ENCODE measurements around the gene SLC28A3. TPM values are rescaled to one million over a fixed set of nuclear protein-coding genes. Genes with fewer than 3 reads are reported as not detected.
A peak's percentile ranks its signal among the peaks of the same experiment; 100 is the strongest.
"Not testable (repeated sequence)": the region's sequence is repeated elsewhere in the genome, so short reads cannot be mapped to it uniquely, and the experiment has no call there.

Gene SLC28A3
- total and polyA plus RNA-seq, 5 donors = 0.11 to 0.26 (median 0.19) TPM; not detected in 1

- no peak for ATAC-seq
- Histone ChIP-seq H3K4me1 (ENCODE audit: control insufficient read depth, insufficient read depth, low read length) (no peaks in the 10 kb centered on the region), H3K27ac (ENCODE audit: low read length) (no peak overlapping the region), H3K27me3 (ENCODE audit: control insufficient read depth, insufficient read depth) (no peaks in the 10 kb centered on the region), H3K4me3 (ENCODE audit: low read length) (no peak overlapping the region), H3K9me3 (ENCODE audit: control insufficient read depth, low read length) (no peaks in the 10 kb centered on the region)
- 51% methylated on average over 4 of the region's 4 CpGs for WGBS
- intact Hi-C loops (cut with DNase I) = no loop called here
- no peak for DNase-seq
Observed at GRCh38 chr9:84374013-84374412, 33.5 kb upstream of the SLC28A3 start.

- Histone ChIP-seq H3K9me3 (ENCODE audit: control insufficient read depth, low read length) (no peaks in the 10 kb centered on the region), H3K27me3 (ENCODE audit: control insufficient read depth, insufficient read depth) (no peaks in the 10 kb centered on the region), H3K27ac (ENCODE audit: low read length) (no peak overlapping the region), H3K4me1 (ENCODE audit: control insufficient read depth, insufficient read depth, low read length) (no peaks in the 10 kb centered on the region), H3K4me3 (ENCODE audit: low read length) (no peak overlapping the region)
- WGBS = 51% methylated on average over 2 of the region's 2 CpGs
- intact Hi-C loops (cut with DNase I) = no loop called here
- ATAC-seq (peak; percentile 69 to 71), DNase-seq (peak in 2 of 3 donors; percentile 10 to 21)
Observed at GRCh38 chr9:84371737-84372136, 31.2 kb upstream of the SLC28A3 start.

- intact Hi-C loops (cut with DNase I) = no loop called here
- H3K27ac ChIP-seq (ENCODE audit: low read length) = no peak overlapping the region
- no peaks in the 10 kb centered on the region for H3K9me3 ChIP-seq (ENCODE audit: control insufficient read depth, low read length)
- H3K27me3 ChIP-seq (ENCODE audit: control insufficient read depth, insufficient read depth) = no peaks in the 10 kb centered on the region
- DNase-seq (no peak), ATAC-seq (no peak)
- 85% methylated on average over 3 of the region's 3 CpGs for WGBS
- H3K4me1 ChIP-seq (ENCODE audit: control insufficient read depth, insufficient read depth, low read length) = no peaks in the 10 kb centered on the region
- no peak overlapping the region for H3K4me3 ChIP-seq (ENCODE audit: low read length)
Observed at GRCh38 chr9:84368601-84369000, 28.0 kb upstream of the SLC28A3 start.

- intact Hi-C loops (cut with DNase I); H3K27ac ChIP-seq (ENCODE audit: low read length): not testable (repeated sequence)
- WGBS = 23% methylated on average over 10 of the region's 10 CpGs
Observed at GRCh38 chr9:84367726-84368125, 27.2 kb upstream of the SLC28A3 start.

GRCh38 chr9:84366683-84367082 lies 26.1 kb upstream of the SLC28A3 start:
- no peak overlapping the region for H3K27ac ChIP-seq (ENCODE audit: low read length)
- intact Hi-C loops (cut with DNase I) = no loop called here
- H3K4me3 ChIP-seq (ENCODE audit: low read length) = no peak overlapping the region
- no peaks in the 10 kb centered on the region for H3K4me1 ChIP-seq (ENCODE audit: control insufficient read depth, insufficient read depth, low read length)
- DNase-seq (no peak), ATAC-seq (no peak)
- H3K27me3 ChIP-seq (ENCODE audit: control insufficient read depth, insufficient read depth) = no peaks in the 10 kb centered on the region
- H3K9me3 ChIP-seq (ENCODE audit: control insufficient read depth, low read length) = no peaks in the 10 kb centered on the region
- 94% methylated on average over 1 of the region's 1 CpG for WGBS

More at GRCh38 chr9:84367726-84368125, 27.2 kb upstream of the SLC28A3 start:
- H3K4me1 ChIP-seq (ENCODE audit: control insufficient read depth, insufficient read depth, low read length); DNase-seq; H3K4me3 ChIP-seq (ENCODE audit: low read length); H3K9me3 ChIP-seq (ENCODE audit: control insufficient read depth, low read length); H3K27me3 ChIP-seq (ENCODE audit: control insufficient read depth, insufficient read depth); ATAC-seq: not testable (repeated sequence)

GRCh38 chr9:84364894-84365490 lies 24.4 kb upstream of the SLC28A3 start:
- H3K27me3 ChIP-seq (ENCODE audit: control insufficient read depth, insufficient read depth); ATAC-seq; DNase-seq; H3K4me3 ChIP-seq (ENCODE audit: low read length); H3K9me3 ChIP-seq (ENCODE audit: control insufficient read depth, low read length); intact Hi-C loops (cut with DNase I); H3K4me1 ChIP-seq (ENCODE audit: control insufficient read depth, insufficient read depth, low read length); H3K27ac ChIP-seq (ENCODE audit: low read length): not testable (repeated sequence)
- WGBS = 75% methylated on average over 1 of the region's 1 CpG

- 68% methylated on average over 6 of the region's 6 CpGs for WGBS
- no peaks in the 10 kb centered on the region for H3K27me3 ChIP-seq (ENCODE audit: control insufficient read depth, insufficient read depth)
- no peaks in the 10 kb centered on the region for H3K4me1 ChIP-seq (ENCODE audit: control insufficient read depth, insufficient read depth, low read length)
- H3K9me3 ChIP-seq (ENCODE audit: control insufficient read depth, low read length) = no peaks in the 10 kb centered on the region
- intact Hi-C loops (cut with DNase I) = no loop called here
- H3K27ac ChIP-seq (ENCODE audit: low read length) = no peak overlapping the region
- no peak overlapping the region for H3K4me3 ChIP-seq (ENCODE audit: low read length)
- DNase-seq (no peak), ATAC-seq (peak in 1 of 2 donors; percentile 48)
Observed at GRCh38 chr9:84361645-84362044, 21.1 kb upstream of the SLC28A3 start.

GRCh38 chr9:84357275-84357674 lies 16.7 kb upstream of the SLC28A3 start:
- ATAC-seq (no peak), DNase-seq (no peak)
- WGBS = 50% methylated on average over 3 of the region's 3 CpGs
- Histone ChIP-seq H3K27ac (ENCODE audit: low read length) (no peak overlapping the region), H3K27me3 (ENCODE audit: control insufficient read depth, insufficient read depth) (no peaks in the 10 kb centered on the region), H3K4me1 (ENCODE audit: control insufficient read depth, insufficient read depth, low read length) (no peaks in the 10 kb centered on the region), H3K9me3 (ENCODE audit: control insufficient read depth, low read length) (no peaks in the 10 kb centered on the region), H3K4me3 (ENCODE audit: low read length) (no peak overlapping the region)
- intact Hi-C loops (cut with DNase I) = no loop called here

- Histone ChIP-seq H3K9me3 (ENCODE audit: control insufficient read depth, low read length) (no peaks in the 10 kb centered on the region), H3K27ac (ENCODE audit: low read length) (no peak overlapping the region), H3K4me1 (ENCODE audit: control insufficient read depth, insufficient read depth, low read length) (no peaks in the 10 kb centered on the region), H3K27me3 (ENCODE audit: control insufficient read depth, insufficient read depth) (no peaks in the 10 kb centered on the region), H3K4me3 (ENCODE audit: low read length) (no peak overlapping the region)
- DNase-seq (no peak), ATAC-seq (no peak)
- intact Hi-C loops (cut with DNase I) = no loop called here
- 74% methylated on average over 1 of the region's 1 CpG for WGBS
Observed at GRCh38 chr9:84354035-84354434, 13.5 kb upstream of the SLC28A3 start.

- no peak for ATAC-seq
- DNase-seq = no peak
- Histone ChIP-seq H3K4me3 (ENCODE audit: low read length) (no peak overlapping the region), H3K27me3 (ENCODE audit: control insufficient read depth, insufficient read depth) (no peaks in the 10 kb centered on the region), H3K27ac (ENCODE audit: low read length) (no peak overlapping the region), H3K4me1 (ENCODE audit: control insufficient read depth, insufficient read depth, low read length) (no peaks in the 10 kb centered on the region), H3K9me3 (ENCODE audit: control insufficient read depth, low read length) (no peaks in the 10 kb centered on the region)
- WGBS = 89% methylated on average over 1 of the region's 1 CpG
- intact Hi-C loops (cut with DNase I) = no loop called here
Observed at GRCh38 chr9:84349671-84350070, 9.1 kb upstream of the SLC28A3 start.

GRCh38 chr9:84343111-84343521 lies 2.6 kb upstream of the SLC28A3 start:
- WGBS = 46% methylated on average over 6 of the region's 6 CpGs
- peak overlapping the region; percentile 72 for H3K27ac ChIP-seq (ENCODE audit: low read length)
- peak; percentile 71 to 82 for ATAC-seq
- no peaks in the 10 kb centered on the region for H3K9me3 ChIP-seq (ENCODE audit: control insufficient read depth, low read length)
- intact Hi-C loops (cut with DNase I) = no loop called here
- no peak for DNase-seq
- no peak overlapping the region for H3K4me3 ChIP-seq (ENCODE audit: low read length)
- peaks cover 1% of the 10 kb centered on the region for H3K4me1 ChIP-seq (ENCODE audit: control insufficient read depth, insufficient read depth, low read length)
- H3K27me3 ChIP-seq (ENCODE audit: control insufficient read depth, insufficient read depth) = no peaks in the 10 kb centered on the region

- DNase-seq = peak; percentile 25 to 66 (median 50)
- ATAC-seq = peak; percentile 74 to 78
- no peaks in the 10 kb centered on the region for H3K27me3 ChIP-seq (ENCODE audit: control insufficient read depth, insufficient read depth)
- H3K4me3 ChIP-seq (ENCODE audit: low read length) = no peak overlapping the region
- peak overlapping the region; percentile 82 for H3K27ac ChIP-seq (ENCODE audit: low read length)
- WGBS = 47% methylated on average over 4 of the region's 4 CpGs
- no peaks in the 10 kb centered on the region for H3K9me3 ChIP-seq (ENCODE audit: control insufficient read depth, low read length)
- intact Hi-C loops (cut with DNase I) = no loop called here
- H3K4me1 ChIP-seq (ENCODE audit: control insufficient read depth, insufficient read depth, low read length) = peaks cover 1% of the 10 kb centered on the region
Observed at GRCh38 chr9:84339962-84340361, 596 bp downstream of the SLC28A3 start.

All from right cardiac atrium (tissue), 5 donors.